SK-N-SH (cell line): ENCODE measurements around the gene HEPHL1.

ENCODE experiments used
- ELF1 ChIP-seq: IDR thresholded peaks from 2 replicates; pipeline ENCODE4 v1.4.0; 2012
- EP300 ChIP-seq, 2 experiments: IDR thresholded peaks; 2 replicates each; pipeline versions ENCODE4 v1.4.0 to v1.6.1; 2012; ENCODE audit warnings: borderline replicate concordance in 1 of 2, low read depth in 1 of 2, low read length in 1 of 2
- GABPA ChIP-seq: IDR thresholded peaks from 2 replicates; pipeline ENCODE4 v1.4.0; 2012; ENCODE audit warnings: low read depth, mild to moderate bottlenecking
- MXI1 ChIP-seq: IDR thresholded peaks from 2 replicates; pipeline ENCODE4 v1.6.1; 2012; ENCODE audit warnings: mild to moderate bottlenecking, low read depth, low read length, improper control_type of control experiment
- NFIC ChIP-seq: IDR thresholded peaks from 2 replicates; pipeline ENCODE4 v1.4.0; 2012; ENCODE audit warnings: borderline replicate concordance
- POLR2AphosphoS5 ChIP-seq: IDR thresholded peaks from 2 replicates; pipeline ENCODE4 v1.6.1; 2012; ENCODE audit warnings: low read depth, low read length
- RCOR1 ChIP-seq: fragments of 150-350 bp; IDR thresholded peaks from 2 replicates; pipeline ENCODE4 v1.6.1; 2017; ENCODE audit warnings: antibody characterized with exemption, low read length
- RFX5 ChIP-seq: IDR thresholded peaks from 2 replicates; pipeline ENCODE4 v1.6.1; 2012; ENCODE audit warnings: mild to moderate bottlenecking, improper control_type of control experiment, low read length
- SMC3 ChIP-seq: IDR thresholded peaks from 2 replicates; pipeline ENCODE4 v1.6.1; 2012; ENCODE audit warnings: low read depth, low read length, improper control_type of control experiment
- TEAD4 ChIP-seq: IDR thresholded peaks from 2 replicates; pipeline ENCODE4 v1.4.0; 2012; ENCODE audit warnings: mild to moderate bottlenecking, borderline replicate concordance; ENCODE audit not compliant: insufficient read depth
- TF ChIP-seq, protein P1 (sequence below): IDR thresholded peaks from 2 replicates; pipeline ENCODE4 v1.6.1; 2012; ENCODE audit warnings: mild to moderate bottlenecking, low read depth, low read length, moderate library complexity
- TF ChIP-seq, protein P2 (sequence below): fragments of 200-600 bp; sonication (generic); IDR thresholded peaks from 2 replicates; pipeline ENCODE4 v1.6.1; 2017; ENCODE audit warnings: antibody characterized with exemption, mild to moderate bottlenecking, moderate library complexity
- TF ChIP-seq, protein P3 (sequence below): IDR thresholded peaks from 2 replicates; pipeline ENCODE4 v1.4.0; 2012; ENCODE audit warnings: low read depth

DNA sequence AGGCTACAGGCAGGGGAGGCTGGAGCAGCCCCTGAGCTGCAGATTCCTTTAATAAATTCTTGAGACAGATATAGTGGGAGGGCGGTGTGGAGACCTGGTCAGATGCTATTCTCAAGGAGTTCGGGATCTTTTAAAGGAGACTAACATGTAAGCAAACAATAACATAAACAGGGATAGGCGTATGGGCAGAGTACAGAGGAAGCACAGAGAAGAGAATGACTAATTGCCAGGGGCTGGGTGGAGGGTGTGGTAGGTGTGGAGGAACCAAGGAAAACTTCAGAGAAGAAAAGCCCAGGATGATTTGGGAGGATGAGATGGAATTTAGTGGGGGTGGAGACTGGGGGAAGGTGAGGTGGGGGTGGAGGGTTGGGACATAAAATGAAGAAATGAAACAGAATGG is 9.7 kb upstream of the HEPHL1 start:
- no peak for TF ChIP-seq EP300 (IDR thresholded peaks at IDR 0.05; ENCODE audit: borderline replicate concordance in 1 of 2, low read depth in 1 of 2, low read length in 1 of 2)
- TF ChIP-seq, protein P1, sequence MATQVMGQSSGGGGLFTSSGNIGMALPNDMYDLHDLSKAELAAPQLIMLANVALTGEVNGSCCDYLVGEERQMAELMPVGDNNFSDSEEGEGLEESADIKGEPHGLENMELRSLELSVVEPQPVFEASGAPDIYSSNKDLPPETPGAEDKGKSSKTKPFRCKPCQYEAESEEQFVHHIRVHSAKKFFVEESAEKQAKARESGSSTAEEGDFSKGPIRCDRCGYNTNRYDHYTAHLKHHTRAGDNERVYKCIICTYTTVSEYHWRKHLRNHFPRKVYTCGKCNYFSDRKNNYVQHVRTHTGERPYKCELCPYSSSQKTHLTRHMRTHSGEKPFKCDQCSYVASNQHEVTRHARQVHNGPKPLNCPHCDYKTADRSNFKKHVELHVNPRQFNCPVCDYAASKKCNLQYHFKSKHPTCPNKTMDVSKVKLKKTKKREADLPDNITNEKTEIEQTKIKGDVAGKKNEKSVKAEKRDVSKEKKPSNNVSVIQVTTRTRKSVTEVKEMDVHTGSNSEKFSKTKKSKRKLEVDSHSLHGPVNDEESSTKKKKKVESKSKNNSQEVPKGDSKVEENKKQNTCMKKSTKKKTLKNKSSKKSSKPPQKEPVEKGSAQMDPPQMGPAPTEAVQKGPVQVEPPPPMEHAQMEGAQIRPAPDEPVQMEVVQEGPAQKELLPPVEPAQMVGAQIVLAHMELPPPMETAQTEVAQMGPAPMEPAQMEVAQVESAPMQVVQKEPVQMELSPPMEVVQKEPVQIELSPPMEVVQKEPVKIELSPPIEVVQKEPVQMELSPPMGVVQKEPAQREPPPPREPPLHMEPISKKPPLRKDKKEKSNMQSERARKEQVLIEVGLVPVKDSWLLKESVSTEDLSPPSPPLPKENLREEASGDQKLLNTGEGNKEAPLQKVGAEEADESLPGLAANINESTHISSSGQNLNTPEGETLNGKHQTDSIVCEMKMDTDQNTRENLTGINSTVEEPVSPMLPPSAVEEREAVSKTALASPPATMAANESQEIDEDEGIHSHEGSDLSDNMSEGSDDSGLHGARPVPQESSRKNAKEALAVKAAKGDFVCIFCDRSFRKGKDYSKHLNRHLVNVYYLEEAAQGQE: no peak
- TF ChIP-seq, protein P2, sequence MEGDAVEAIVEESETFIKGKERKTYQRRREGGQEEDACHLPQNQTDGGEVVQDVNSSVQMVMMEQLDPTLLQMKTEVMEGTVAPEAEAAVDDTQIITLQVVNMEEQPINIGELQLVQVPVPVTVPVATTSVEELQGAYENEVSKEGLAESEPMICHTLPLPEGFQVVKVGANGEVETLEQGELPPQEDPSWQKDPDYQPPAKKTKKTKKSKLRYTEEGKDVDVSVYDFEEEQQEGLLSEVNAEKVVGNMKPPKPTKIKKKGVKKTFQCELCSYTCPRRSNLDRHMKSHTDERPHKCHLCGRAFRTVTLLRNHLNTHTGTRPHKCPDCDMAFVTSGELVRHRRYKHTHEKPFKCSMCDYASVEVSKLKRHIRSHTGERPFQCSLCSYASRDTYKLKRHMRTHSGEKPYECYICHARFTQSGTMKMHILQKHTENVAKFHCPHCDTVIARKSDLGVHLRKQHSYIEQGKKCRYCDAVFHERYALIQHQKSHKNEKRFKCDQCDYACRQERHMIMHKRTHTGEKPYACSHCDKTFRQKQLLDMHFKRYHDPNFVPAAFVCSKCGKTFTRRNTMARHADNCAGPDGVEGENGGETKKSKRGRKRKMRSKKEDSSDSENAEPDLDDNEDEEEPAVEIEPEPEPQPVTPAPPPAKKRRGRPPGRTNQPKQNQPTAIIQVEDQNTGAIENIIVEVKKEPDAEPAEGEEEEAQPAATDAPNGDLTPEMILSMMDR: no peak
- TF ChIP-seq POLR2AphosphoS5: no peak
- TF ChIP-seq RFX5: no peak
- no peak for TF ChIP-seq SMC3
- no peak for TF ChIP-seq ELF1
- TF ChIP-seq GABPA: no peak
- no peak for TF ChIP-seq TEAD4
- TF ChIP-seq RCOR1: no peak
- TF ChIP-seq, protein P3, sequence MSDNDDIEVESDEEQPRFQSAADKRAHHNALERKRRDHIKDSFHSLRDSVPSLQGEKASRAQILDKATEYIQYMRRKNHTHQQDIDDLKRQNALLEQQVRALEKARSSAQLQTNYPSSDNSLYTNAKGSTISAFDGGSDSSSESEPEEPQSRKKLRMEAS: no peak
- TF ChIP-seq MXI1: no peak
- TF ChIP-seq NFIC: no peak
